H1 (cell line): ENCODE results near the gene CWC27. TPM values are rescaled to one million over a fixed set of nuclear protein-coding genes. Genes with fewer than 3 reads are reported as not detected.

ENCODE experiments used
- CTCF ChIA-PET: fragments of 300-600 bp; sonication (Branson Sonifier 250); formaldehyde crosslinking; loops from one replicate; lab custom pipeline; 2021; ENCODE audit not compliant: partially characterized antibody; lab: Charles Lee
- POLR2A ChIA-PET: fragments of 300-600 bp; sonication (Branson Sonifier 250); formaldehyde crosslinking; loops from one replicate; lab custom pipeline; 2021; ENCODE audit warnings: inconsistent platforms; ENCODE audit not compliant: partially characterized antibody; lab: Charles Lee
- DNase-seq, 2 experiments: peaks; one replicate each; pipeline versions ENCODE4 v3.0.0 to v3.0.0-alpha.2; 2010 to 2022; ENCODE audit warnings: low spot score in 2 of 2, low read depth in 1 of 2, mixed read lengths in 1 of 2
- FAIRE-seq: peaks from 2 replicates; lab custom pipeline; 2011; peaks lifted over from hg19 to GRCh38; lab: Jason Lieb, UNC
- H2AFZ ChIP-seq: 2 replicates; pipeline ENCODE4 v1.8.1; 2012; ENCODE audit warnings: low read length, inconsistent platforms
- H2AK5ac ChIP-seq: 2 replicates; pipeline ENCODE4 v1.6.1; 2013; ENCODE audit warnings: low read depth, low read length
- H2BK120ac ChIP-seq: replicated peaks from 2 replicates; pipeline ENCODE3; 2013; ENCODE audit warnings: low read depth, low read length, inconsistent platforms
- H2BK12ac ChIP-seq: 2 replicates; pipeline ENCODE4 v1.6.1; 2013; ENCODE audit warnings: low read depth, low read length
- H2BK15ac ChIP-seq: 2 replicates; pipeline ENCODE4 v1.6.1; 2013; ENCODE audit warnings: low read length
- H2BK20ac ChIP-seq: 2 replicates; pipeline ENCODE4 v1.6.1; 2013; ENCODE audit warnings: low read length
- H2BK5ac ChIP-seq: 2 replicates; pipeline ENCODE4 v1.6.1; 2013; ENCODE audit warnings: low read depth, low read length
- H3K14ac ChIP-seq: 2 replicates; pipeline ENCODE4 v1.6.1; 2013; ENCODE audit warnings: inconsistent platforms; ENCODE audit not compliant: insufficient read length
- H3K18ac ChIP-seq: 2 replicates; pipeline ENCODE4 v1.6.1; 2013; ENCODE audit warnings: low read length; ENCODE audit errors: extremely low read depth
- H3K23ac ChIP-seq: 2 replicates; pipeline ENCODE4 v1.6.1; 2013; ENCODE audit warnings: inconsistent platforms; ENCODE audit not compliant: insufficient read length
- H3K23me2 ChIP-seq: 2 replicates; pipeline ENCODE4 v1.6.1; 2013; ENCODE audit warnings: low read depth, low read length
- H3K27ac ChIP-seq: 2 replicates; pipeline ENCODE4 v1.6.1; 2011; ENCODE audit warnings: low read depth, low read length, inconsistent platforms
- H3K27me3 ChIP-seq, 4 experiments: replicated peaks in 1 of 4; 1 replicate in 1 of 4; 2 replicates in 3 of 4; pipeline versions ENCODE4 v1.6.1 to v1.8.1; 2011 to 2013; ENCODE audit warnings: low read length in 3 of 4, mild to moderate bottlenecking in 3 of 4, inconsistent platforms in 2 of 4, mixed read lengths in 2 of 4, moderate library complexity in 1 of 4; ENCODE audit not compliant: control insufficient read depth in 3 of 4, insufficient read depth in 3 of 4; ENCODE audit errors: extremely low read depth in 1 of 4
- H3K36me3 ChIP-seq, 4 experiments: 2 replicates each; pipeline versions ENCODE4 v1.6.1 to v1.8.1; 2011 to 2013; ENCODE audit warnings: mild to moderate bottlenecking in 4 of 4, low read length in 3 of 4, moderate library complexity in 2 of 4, control low read depth in 1 of 4, inconsistent platforms in 1 of 4; ENCODE audit not compliant: insufficient read depth in 4 of 4, control insufficient read depth in 2 of 4
- H3K4ac ChIP-seq: replicated peaks from 2 replicates; pipeline ENCODE3; 2013; ENCODE audit warnings: low read length, low read depth, mixed read lengths, inconsistent platforms; ENCODE audit not compliant: insufficient read length
- H3K4me1 ChIP-seq, 4 experiments: replicated peaks in 1 of 4; 1 replicate in 1 of 4; 2 replicates in 3 of 4; pipeline versions ENCODE4 v1.6.1 to v1.8.1; 2011 to 2013; ENCODE audit warnings: low read length in 3 of 4, inconsistent platforms in 2 of 4, mixed read lengths in 1 of 4; ENCODE audit not compliant: insufficient read depth in 4 of 4, control insufficient read depth in 3 of 4
- H3K4me2 ChIP-seq, 2 experiments: 2 replicates each; pipeline versions ENCODE4 v1.6.1 to v1.8.1; 2011 to 2013; ENCODE audit warnings: low read depth in 2 of 2, low read length in 2 of 2, control low read depth in 1 of 2, inconsistent platforms in 1 of 2, mild to moderate bottlenecking in 1 of 2; ENCODE audit not compliant: insufficient read depth in 1 of 2
- H3K4me3 ChIP-seq, 4 experiments: fragments of 200-600, 300-600 bp in 1 of 4; sonication (generic), shearing (Covaris generic), sonication (Bioruptor Twin) in 1 of 4; 2 replicates each; pipeline versions ENCODE4 v1.5.1 to v1.8.1; 2011 to 2016; ENCODE audit warnings: low read length in 4 of 4, low read depth in 3 of 4, control low read depth in 2 of 4, inconsistent platforms in 2 of 4, mild to moderate bottlenecking in 2 of 4, mixed read lengths in 1 of 4, moderate library complexity in 1 of 4; ENCODE audit not compliant: insufficient read depth in 2 of 4; ENCODE audit errors: extremely low read depth in 1 of 4
- H3K56ac ChIP-seq: replicated peaks from 2 replicates; pipeline ENCODE3; 2013; ENCODE audit warnings: low read depth, mild to moderate bottlenecking, mixed read lengths, low read length, inconsistent platforms; ENCODE audit not compliant: insufficient read length
- H3K79me1 ChIP-seq: 2 replicates; pipeline ENCODE4 v1.6.1; 2013; ENCODE audit warnings: low read depth, low read length, control low read depth
- H3K79me2 ChIP-seq, 2 experiments: 2 replicates each; pipeline versions ENCODE4 v1.6.1 to v1.8.1; 2012 to 2013; ENCODE audit warnings: low read length in 2 of 2, mild to moderate bottlenecking in 2 of 2, inconsistent platforms in 1 of 2; ENCODE audit not compliant: insufficient read depth in 2 of 2, control insufficient read depth in 1 of 2
- H3K9ac ChIP-seq, 4 experiments: replicated peaks in 1 of 4; 1 replicate in 1 of 4; 2 replicates in 3 of 4; pipeline versions ENCODE4 v1.6.1 to v1.8.1; 2011 to 2013; ENCODE audit warnings: low read depth in 3 of 4, low read length in 3 of 4, control low read depth in 2 of 4, mild to moderate bottlenecking in 2 of 4, moderate library complexity in 2 of 4, inconsistent platforms in 1 of 4; ENCODE audit errors: extremely low read depth in 1 of 4
- H3K9me3 ChIP-seq, 2 experiments: 2 replicates each; pipeline versions ENCODE4 v1.6.1 to v1.8.1; 2012 to 2013; ENCODE audit warnings: mild to moderate bottlenecking in 2 of 2, moderate library complexity in 2 of 2, control low read depth in 1 of 2, inconsistent platforms in 1 of 2, low read depth in 1 of 2, low read length in 1 of 2, mixed read lengths in 1 of 2; ENCODE audit not compliant: insufficient read depth in 2 of 2
- H4K20me1 ChIP-seq, 2 experiments: replicated peaks in 1 of 2; 2 replicates each; pipeline versions ENCODE3 to v1.8.1; 2011 to 2013; ENCODE audit warnings: inconsistent platforms in 2 of 2, low read length in 2 of 2, mild to moderate bottlenecking in 1 of 2; ENCODE audit not compliant: insufficient read depth in 2 of 2, control insufficient read depth in 1 of 2
- H4K5ac ChIP-seq: 2 replicates; pipeline ENCODE4 v1.6.1; 2013; ENCODE audit warnings: low read length, low read depth, mixed read lengths, inconsistent platforms; ENCODE audit not compliant: insufficient read length
- H4K8ac ChIP-seq: 2 replicates; pipeline ENCODE4 v1.8.0; 2013; ENCODE audit warnings: mild to moderate bottlenecking, moderate library complexity, low read length, inconsistent platforms; ENCODE audit not compliant: insufficient read depth; ENCODE audit errors: extremely low read depth
- H4K91ac ChIP-seq: replicated peaks from 2 replicates; pipeline ENCODE3; 2013; ENCODE audit warnings: low read length, mixed read lengths, inconsistent platforms; ENCODE audit not compliant: insufficient read length
- BRCA1 ChIP-seq: IDR thresholded peaks from 2 replicates; pipeline ENCODE4 v1.6.1; 2012; ENCODE audit warnings: low read depth, low read length, improper control_type of control experiment
- CTBP2 ChIP-seq: IDR thresholded peaks from 2 replicates; pipeline ENCODE4 v1.7.0; 2011; ENCODE audit warnings: borderline replicate concordance, mild to moderate bottlenecking, moderate library complexity, mixed read lengths, low read length; ENCODE audit not compliant: insufficient read depth, insufficient read length
- HDAC6 ChIP-seq: IDR thresholded peaks from one replicate; pipeline ENCODE4 v1.7.1; 2012; ENCODE audit warnings: low read depth, mild to moderate bottlenecking, inconsistent platforms, low read length, moderate library complexity
- RBBP5 ChIP-seq: IDR thresholded peaks from 2 replicates; pipeline ENCODE4 v1.7.1; 2012; ENCODE audit warnings: low read depth, mild to moderate bottlenecking, inconsistent platforms, low read length, moderate library complexity, borderline replicate concordance
- RFX5 ChIP-seq: IDR thresholded peaks from 2 replicates; pipeline ENCODE4 v1.6.1; 2011; ENCODE audit warnings: low read depth, low read length, improper control_type of control experiment, borderline replicate concordance
- RNF2 ChIP-seq: fragments of 200-900, 300-1000 bp; sonication (generic); IDR thresholded peaks from 2 replicates; pipeline ENCODE4 v1.7.1; 2016; ENCODE audit warnings: borderline replicate concordance, low read depth, mild to moderate bottlenecking, antibody characterized with exemption, low read length; ENCODE audit not compliant: poor library complexity, severe bottlenecking; ENCODE audit errors: missing control alignments
- SIN3A ChIP-seq, 2 experiments: IDR thresholded peaks in 1 of 2; conservative IDR thresholded peaks in 1 of 2; 2 replicates each; pipeline ENCODE4 v1.6.1; 2011 to 2012; ENCODE audit warnings: low read length in 2 of 2, improper control_type of control experiment in 1 of 2, low read depth in 1 of 2, mild to moderate bottlenecking in 1 of 2
- SP2 ChIP-seq: IDR thresholded peaks from 2 replicates; pipeline ENCODE4 v1.6.1; 2012; ENCODE audit warnings: mild to moderate bottlenecking, low read length, inconsistent platforms
- TEAD4 ChIP-seq: IDR thresholded peaks from 2 replicates; pipeline ENCODE4 v1.6.1; 2012; ENCODE audit warnings: low read depth, low read length, inconsistent platforms, mixed read lengths
- ZNF274 ChIP-seq: IDR thresholded peaks from 2 replicates; pipeline ENCODE4 v1.7.0; 2012; ENCODE audit warnings: low read length, borderline replicate concordance; ENCODE audit errors: extremely low read depth
- WGBS, 2 experiments: shearing (Covaris generic) in 1 of 2; methylation state at CpG; one replicate each; pipeline versions ENCODE4 v1.1.6 to v1.1.7; 2013 to 2015; ENCODE audit warnings: low lambda C conversion rate in 2 of 2, mixed read lengths in 2 of 2, inconsistent platforms in 1 of 2, low coverage in 1 of 2, missing lambda C conversion rate in 1 of 2; ENCODE audit not compliant: insufficient replicate concordance in 2 of 2, insufficient coverage in 1 of 2, insufficient read length in 1 of 2; ENCODE audit errors: extremely low coverage in 1 of 2, missing lambda C conversion rate in 1 of 2; 5-methylcytosine and 5-hydroxymethylcytosine counted together
- polyA plus RNA-seq, 7 experiments: library from polyadenylated mRNA; depleted of rRNA in 3 of 7; stranded (reverse) in 5 of 7; unstranded in 2 of 7; fragments of >200 nt in 5 of 7; fragments of 200-250 nt in 2 of 7; gene quantifications; 1 replicate in 5 of 7; 2 replicates in 1 of 7; 4 replicates in 1 of 7; pipeline versions ENCODE4 v1.2.1 to v1.2.3, GENCODE V29; 2011 to 2013; ENCODE audit warnings: missing spikeins in 2 of 7, mixed read lengths in 2 of 7
- total RNA-seq: library from RNA; stranded (reverse); fragmentation: NEBNext Ultra II Directional; extraction: Animal tissue kit (Norgen Biotek cat#: 25700); gene quantifications from 2 replicates; pipeline ENCODE4 v1.2.1, GENCODE V29; 2021

Gene CWC27
- total and polyA plus RNA-seq, 2 of the 8 experiments (the other 6 are each of a cell fraction or from before 2014, with no cell fraction given): 24.9 to 43.4 TPM

GRCh38 chr5:65062469-65063083, 293.8 kb downstream of the CWC27 start:
- FAIRE-seq: no peak
- H4K91ac ChIP-seq: no peak overlapping the region
- H3K36me3 ChIP-seq: no peaks in the 10 kb centered on the region
- H3K9me3 ChIP-seq: peaks cover 0 to 6% of the 10 kb centered on the region in 2 experiments; a peak in 2 of 4 replicates
- H3K56ac ChIP-seq: no peak overlapping the region
- no peak overlapping the region for H2BK20ac ChIP-seq
- ChIA-PET CTCF (interaction anchor here (0.7 to 1.0 kb wide), 2 partner anchors 11 to 38 kb away, joined by 3 read pairs; no protein-coding TSS in a partner anchor), POLR2A (no interaction called here)
- peaks cover 0 to 7% (median 1%) of the 10 kb centered on the region in 4 experiments; a peak in 3 of 7 replicates for H3K4me1 ChIP-seq
- H3K14ac ChIP-seq: no peak overlapping the region
- no peaks in the 10 kb centered on the region for H3K27me3 ChIP-seq
- no peak for DNase-seq
- no peak overlapping the region for H3K4me3 ChIP-seq
- H3K23ac ChIP-seq: no peak overlapping the region
- no peak overlapping the region for H3K18ac ChIP-seq
- no peak overlapping the region for H4K8ac ChIP-seq
- no peak overlapping the region for H2BK120ac ChIP-seq
- WGBS, 2 experiments: 70% methylated on average over 6 of the region's 6 CpGs; no CpG with 5 or more reads in 1 of the 2 experiments
- H3K4me2 ChIP-seq: no peak overlapping the region
- no peak overlapping the region for H3K27ac ChIP-seq
- no peak overlapping the region for H2BK12ac ChIP-seq
- H3K79me2 ChIP-seq: no peaks in the 10 kb centered on the region
- H3K4ac ChIP-seq: no peak overlapping the region
- H3K9ac ChIP-seq: no peak overlapping the region
- H3K23me2 ChIP-seq: no peaks in the 10 kb centered on the region
- H2AK5ac ChIP-seq: no peak overlapping the region
- no peak overlapping the region for H4K5ac ChIP-seq
- no peak for TF ChIP-seq ZNF274
- no peak for TF ChIP-seq HDAC6
- TF ChIP-seq RNF2: no peak
- no peak for TF ChIP-seq TEAD4
- no peak for TF ChIP-seq RFX5
- TF ChIP-seq RBBP5: no peak
- TF ChIP-seq BRCA1: no peak
- no peak for TF ChIP-seq SIN3A (conservative IDR thresholded peaks at IDR 0.05 in 1 of 2, IDR thresholded peaks at IDR 0.05 in 1 of 2; ENCODE audit: low read depth in 1 of 2, low read length in 2 of 2)
- TF ChIP-seq SP2: no peak
- no peak for TF ChIP-seq CTBP2
- H2BK5ac ChIP-seq: no peak overlapping the region
- H3K79me1 ChIP-seq: no peaks in the 10 kb centered on the region
- H2BK15ac ChIP-seq: no peak overlapping the region
- H2AFZ ChIP-seq: peak overlapping the region; percentile 64
- no peaks in the 10 kb centered on the region for H4K20me1 ChIP-seq
